Dermis lymphatic vessel endothelial cell (primary cell): ENCODE results near the gene FLVCR1. TPM values are rescaled to one million over a fixed set of nuclear protein-coding genes. Genes with fewer than 3 reads are reported as not detected.

Source experiments
- total RNA-seq: library from RNA; depleted of rRNA; stranded (reverse); fragments of >200 nt; gene quantifications from 2 replicates; pipeline ENCODE4 v1.2.1, GENCODE V29; 2014

Gene FLVCR1
- 9.2 and 9.8 TPM in 2 replicates for total RNA-seq

GRCh38 chr1:212857992-212858460 lies at the start of gene FLVCR1:
Gene FLVCR1 (plus strand): TSS chr1:212858275. CDS start chr1:212858453, 178 bp downstream.

GRCh38 chr1:212847549-212847948 lies 10.5 kb upstream of the FLVCR1 start, which contains the start of gene SPATA45:
Gene SPATA45 (minus strand): TSS chr1:212847649. CDS start chr1:212836149, 11,500 bp downstream.

Other genes starting within 250 kb of the FLVCR1 start
- gene ATF3, start 249.5 kb upstream of the FLVCR1 start, total RNA-seq, result 0.95 and 2.7 TPM in 2 replicates
- 1.1 TPM in 2 replicates for gene BATF3, start 158.4 kb upstream of the FLVCR1 start, total RNA-seq
- 26.0 and 28.5 TPM in 2 replicates for gene NSL1, start 66.5 kb upstream of the FLVCR1 start, total RNA-seq
- gene TATDN3, start 66.4 kb upstream of the FLVCR1 start, total RNA-seq, result 10.4 and 13.3 TPM in 2 replicates
- gene SPATA45, start 10.6 kb upstream of the FLVCR1 start, total RNA-seq, result 0.17 TPM in 1 of 2 replicates, not detected in the other
- gene VASH2, start 92.3 kb downstream of the FLVCR1 start, total RNA-seq, result under 0.01 and 0.17 TPM in 2 replicates
- 46.5 and 52.3 TPM in 2 replicates for gene ANGEL2, start 157.6 kb downstream of the FLVCR1 start, total RNA-seq
- gene RPS6KC1, start 193.0 kb downstream of the FLVCR1 start, total RNA-seq, result 19.4 and 26.2 TPM in 2 replicates